ENCODE data around the gene NANOS1.

DNA sequence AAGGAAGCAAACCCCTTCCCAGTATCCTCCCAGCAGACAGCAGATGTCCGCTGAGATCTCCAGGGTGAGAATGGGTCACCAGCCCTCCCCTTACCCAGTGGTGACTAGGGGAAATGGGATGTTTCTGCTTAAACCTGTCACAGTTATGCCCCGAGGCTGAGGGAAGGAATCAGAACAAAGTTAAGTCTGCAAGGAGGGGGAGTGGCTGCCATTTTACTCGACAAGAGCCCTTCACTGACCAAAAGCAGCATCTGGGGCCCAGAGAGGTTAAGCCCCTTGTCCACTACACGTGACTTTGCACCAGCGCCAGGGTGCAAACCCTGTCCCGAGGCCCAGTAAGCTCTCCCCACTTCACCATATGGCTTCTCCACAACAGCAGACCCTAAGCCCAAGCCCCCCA is 4.6 kb upstream of the NANOS1 start:
- TF ChIP-seq GATA3 (IDR thresholded peaks at IDR 0.05; ENCODE audit: low read depth, low read length) (no peak), GATA2 (IDR thresholded peaks at IDR 0.05; ENCODE audit: low read depth, low read length) (no peak)

Data from SH-SY5Y (cell line).